ENCODE data around the gene CRB1.
"Not testable (repeated sequence)": the region's sequence is repeated elsewhere in the genome, so short reads cannot be mapped to it uniquely, and the experiment has no call there.

CRB1 gene

DNA sequence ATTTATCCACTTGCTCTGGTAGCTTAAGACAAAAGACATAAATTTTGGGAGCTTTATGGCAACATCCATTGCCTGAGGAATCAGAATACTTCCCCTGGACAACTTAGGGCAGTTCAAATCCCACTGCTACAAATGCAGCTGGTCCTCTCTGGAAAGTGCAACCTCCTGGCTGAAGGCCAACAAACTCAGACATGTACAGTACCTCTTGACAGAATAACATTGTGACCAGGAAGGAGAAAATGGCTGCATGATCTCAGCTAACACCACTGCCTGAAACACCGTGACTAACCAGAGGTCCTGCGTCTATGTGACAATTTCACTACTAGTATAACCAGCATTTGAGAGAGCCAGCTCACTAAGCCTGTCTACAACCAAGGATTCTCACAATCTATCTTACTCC, 218.9 kb downstream of the CRB1 start:
- Histone ChIP-seq H3K9me3 (ENCODE audit: control insufficient read depth, insufficient read depth, low read depth, low read length) (no peaks in the 10 kb centered on the region; the same call in 1 of the 2 replicates), H3K36me3 (ENCODE audit: control insufficient read depth in 2 of 2, insufficient read depth in 1 of 2, low read length in 2 of 2) (no peaks in the 10 kb centered on the region), H3K4me3 (ENCODE audit: low read depth, low read length) (no peak overlapping the region), H3K27ac (ENCODE audit: extremely low read depth, low read depth, low read length) (no peak overlapping the region), H3K4me1 (ENCODE audit: control insufficient read depth, insufficient read depth, low read length) (no peaks in the 10 kb centered on the region)
- POLR2A ChIA-PET, result no interaction called here
- TF ChIP-seq, protein P1, sequence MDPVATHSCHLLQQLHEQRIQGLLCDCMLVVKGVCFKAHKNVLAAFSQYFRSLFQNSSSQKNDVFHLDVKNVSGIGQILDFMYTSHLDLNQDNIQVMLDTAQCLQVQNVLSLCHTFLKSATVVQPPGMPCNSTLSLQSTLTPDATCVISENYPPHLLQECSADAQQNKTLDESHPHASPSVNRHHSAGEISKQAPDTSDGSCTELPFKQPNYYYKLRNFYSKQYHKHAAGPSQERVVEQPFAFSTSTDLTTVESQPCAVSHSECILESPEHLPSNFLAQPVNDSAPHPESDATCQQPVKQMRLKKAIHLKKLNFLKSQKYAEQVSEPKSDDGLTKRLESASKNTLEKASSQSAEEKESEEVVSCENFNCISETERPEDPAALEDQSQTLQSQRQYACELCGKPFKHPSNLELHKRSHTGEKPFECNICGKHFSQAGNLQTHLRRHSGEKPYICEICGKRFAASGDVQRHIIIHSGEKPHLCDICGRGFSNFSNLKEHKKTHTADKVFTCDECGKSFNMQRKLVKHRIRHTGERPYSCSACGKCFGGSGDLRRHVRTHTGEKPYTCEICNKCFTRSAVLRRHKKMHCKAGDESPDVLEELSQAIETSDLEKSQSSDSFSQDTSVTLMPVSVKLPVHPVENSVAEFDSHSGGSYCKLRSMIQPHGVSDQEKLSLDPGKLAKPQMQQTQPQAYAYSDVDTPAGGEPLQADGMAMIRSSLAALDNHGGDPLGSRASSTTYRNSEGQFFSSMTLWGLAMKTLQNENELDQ (tag by site-specific recombination; IDR thresholded peaks at IDR 0.05; ENCODE audit: low read depth), result peak; percentile 97
- TF ChIP-seq, protein P2, sequence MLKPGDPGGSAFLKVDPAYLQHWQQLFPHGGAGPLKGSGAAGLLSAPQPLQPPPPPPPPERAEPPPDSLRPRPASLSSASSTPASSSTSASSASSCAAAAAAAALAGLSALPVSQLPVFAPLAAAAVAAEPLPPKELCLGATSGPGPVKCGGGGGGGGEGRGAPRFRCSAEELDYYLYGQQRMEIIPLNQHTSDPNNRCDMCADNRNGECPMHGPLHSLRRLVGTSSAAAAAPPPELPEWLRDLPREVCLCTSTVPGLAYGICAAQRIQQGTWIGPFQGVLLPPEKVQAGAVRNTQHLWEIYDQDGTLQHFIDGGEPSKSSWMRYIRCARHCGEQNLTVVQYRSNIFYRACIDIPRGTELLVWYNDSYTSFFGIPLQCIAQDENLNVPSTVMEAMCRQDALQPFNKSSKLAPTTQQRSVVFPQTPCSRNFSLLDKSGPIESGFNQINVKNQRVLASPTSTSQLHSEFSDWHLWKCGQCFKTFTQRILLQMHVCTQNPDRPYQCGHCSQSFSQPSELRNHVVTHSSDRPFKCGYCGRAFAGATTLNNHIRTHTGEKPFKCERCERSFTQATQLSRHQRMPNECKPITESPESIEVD (tag by site-specific recombination; IDR thresholded peaks at IDR 0.05), result no peak
- CTCF ChIA-PET, result interaction anchor here (0.6 kb wide), 1 partner anchor 213 kb away, joined by 3 read pairs; no protein-coding TSS in a partner anchor

DNA sequence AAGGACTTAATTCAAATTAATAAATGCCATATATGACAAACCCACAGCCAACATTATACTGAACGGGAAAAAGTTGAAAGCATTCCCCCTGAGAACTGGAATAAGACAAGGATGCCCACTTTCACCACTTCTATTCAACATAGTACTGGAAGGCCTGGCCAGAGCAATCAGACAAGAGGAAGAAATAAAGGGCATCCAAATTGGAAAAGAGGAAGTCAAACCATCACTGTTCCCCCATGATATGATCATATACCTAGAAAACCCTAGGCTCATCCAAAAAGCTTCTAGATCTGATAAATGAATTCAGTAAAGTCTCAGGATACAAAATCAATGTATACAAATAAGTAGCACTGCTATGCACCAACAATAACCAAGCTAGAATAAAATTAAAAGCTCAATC, 223.5 kb downstream of the CRB1 start:
- POLR2A ChIA-PET; H3K9me3 ChIP-seq (ENCODE audit: control insufficient read depth, insufficient read depth, low read depth, low read length); CTCF ChIA-PET; H3K36me3 ChIP-seq (ENCODE audit: control insufficient read depth in 2 of 2, insufficient read depth in 1 of 2, low read length in 2 of 2); H3K4me1 ChIP-seq (ENCODE audit: control insufficient read depth, insufficient read depth, low read length); H3K27ac ChIP-seq (ENCODE audit: extremely low read depth, low read depth, low read length); H3K4me3 ChIP-seq (ENCODE audit: low read depth, low read length): not testable (repeated sequence)

DNA sequence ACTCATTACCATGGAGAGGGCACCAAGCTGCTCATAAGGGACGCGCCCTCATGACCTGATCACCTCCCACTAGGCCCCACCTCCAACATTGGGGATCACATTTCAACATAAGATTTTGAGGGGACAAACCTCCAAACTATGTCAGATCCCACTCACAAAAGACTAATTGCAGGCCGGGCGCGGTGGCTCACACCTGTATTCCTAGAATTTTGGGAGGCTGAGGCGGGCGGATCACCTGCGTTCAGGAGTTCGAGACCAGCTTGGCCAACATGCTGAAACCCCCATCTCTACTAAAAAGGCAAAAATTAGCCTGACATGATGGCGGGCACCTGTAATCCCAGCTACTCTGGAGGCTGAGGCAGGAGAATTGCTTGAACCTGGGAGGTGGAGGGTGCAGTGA, 228.7 kb downstream of the CRB1 start:
- TF ChIP-seq, protein P3, sequence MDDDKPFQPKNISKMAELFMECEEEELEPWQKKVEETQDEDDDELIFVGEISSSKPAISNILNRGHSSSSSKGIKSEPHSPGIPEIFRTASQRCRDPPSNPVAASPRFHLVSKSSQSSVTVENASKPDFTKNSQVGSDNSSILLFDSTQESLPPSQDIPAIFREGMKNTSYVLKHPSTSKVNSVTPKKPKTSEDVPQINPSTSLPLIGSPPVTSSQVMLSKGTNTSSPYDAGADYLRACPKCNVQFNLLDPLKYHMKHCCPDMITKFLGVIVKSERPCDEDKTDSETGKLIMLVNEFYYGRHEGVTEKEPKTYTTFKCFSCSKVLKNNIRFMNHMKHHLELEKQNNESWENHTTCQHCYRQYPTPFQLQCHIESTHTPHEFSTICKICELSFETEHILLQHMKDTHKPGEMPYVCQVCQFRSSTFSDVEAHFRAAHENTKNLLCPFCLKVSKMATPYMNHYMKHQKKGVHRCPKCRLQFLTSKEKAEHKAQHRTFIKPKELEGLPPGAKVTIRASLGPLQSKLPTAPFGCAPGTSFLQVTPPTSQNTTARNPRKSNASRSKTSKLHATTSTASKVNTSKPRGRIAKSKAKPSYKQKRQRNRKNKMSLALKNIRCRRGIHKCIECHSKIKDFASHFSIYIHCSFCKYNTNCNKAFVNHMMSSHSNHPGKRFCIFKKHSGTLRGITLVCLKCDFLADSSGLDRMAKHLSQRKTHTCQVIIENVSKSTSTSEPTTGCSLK (tag by site-specific recombination; IDR thresholded peaks at IDR 0.05), result no peak
- CTCF ChIA-PET, result no interaction called here
- POLR2A ChIA-PET, result no interaction called here
- H3K27ac ChIP-seq (ENCODE audit: extremely low read depth, low read depth, low read length), result no peak overlapping the region
- no peaks in the 10 kb centered on the region for H3K9me3 ChIP-seq (ENCODE audit: control insufficient read depth, insufficient read depth, low read depth, low read length)
- no peak overlapping the region for H3K4me3 ChIP-seq (ENCODE audit: low read depth, low read length)
- no peaks in the 10 kb centered on the region for H3K36me3 ChIP-seq (ENCODE audit: control insufficient read depth in 2 of 2, insufficient read depth in 1 of 2, low read length in 2 of 2)
- H3K4me1 ChIP-seq (ENCODE audit: control insufficient read depth, insufficient read depth, low read length), result no peaks in the 10 kb centered on the region

DNA sequence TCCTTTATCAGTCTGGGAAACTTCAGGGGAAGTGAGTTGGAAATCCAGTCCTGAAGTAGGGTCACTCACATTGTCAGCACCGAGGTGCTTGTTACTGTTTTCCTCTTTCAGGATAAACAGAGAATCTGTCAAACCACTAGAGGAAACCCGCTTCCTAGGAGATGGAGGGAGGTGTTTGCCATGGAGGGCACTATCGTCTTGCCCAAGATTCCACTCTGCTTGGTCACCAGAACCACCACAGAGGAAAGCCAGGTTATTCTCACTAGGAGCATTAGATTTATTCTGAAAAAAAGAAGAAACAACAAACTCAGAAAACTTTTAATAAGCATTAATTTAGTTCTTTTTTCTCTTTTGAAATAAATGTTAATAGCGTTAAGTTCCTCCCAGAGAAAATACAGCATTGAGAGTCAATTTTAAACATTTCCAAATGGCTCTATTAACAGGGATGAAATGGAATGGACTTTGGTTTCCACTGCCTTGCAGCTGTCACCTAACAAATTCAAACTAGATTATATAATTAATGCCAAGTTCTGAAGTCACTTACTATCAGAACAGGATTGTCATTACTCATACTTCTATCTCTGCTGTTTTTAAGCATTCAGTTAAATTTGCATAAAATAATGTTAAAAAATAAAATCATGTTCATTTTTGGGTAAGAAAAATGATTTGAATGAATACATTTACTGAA, 242.8 kb downstream of the CRB1 start:
- ChIA-PET POLR2A (no interaction called here), CTCF (interaction anchor here (1.1 kb wide), 1 partner anchor 9 kb away, joined by 4 read pairs; no protein-coding TSS in a partner anchor)
- Histone ChIP-seq H3K4me1 (ENCODE audit: control insufficient read depth, insufficient read depth, low read length) (no peaks in the 10 kb centered on the region), H3K27ac (ENCODE audit: extremely low read depth, low read depth, low read length) (no peak overlapping the region), H3K36me3 (ENCODE audit: control insufficient read depth in 2 of 2, insufficient read depth in 1 of 2, low read length in 2 of 2) (peaks cover 0 to 6% of the 10 kb centered on the region in 2 experiments; a peak in 1 of 3 replicates), H3K9me3 (ENCODE audit: control insufficient read depth, insufficient read depth, low read depth, low read length) (no peaks in the 10 kb centered on the region), H3K4me3 (ENCODE audit: low read depth, low read length) (no peak overlapping the region)
- TF ChIP-seq ZNF600 (tag by site-specific recombination; IDR thresholded peaks at IDR 0.05) (no peak), ZNF19 (tag by site-specific recombination; IDR thresholded peaks at IDR 0.05; ENCODE audit: low read depth) (no peak), ZNF473 (tag by site-specific recombination; IDR thresholded peaks at IDR 0.05) (no peak), ZNF521 (tag by site-specific recombination; IDR thresholded peaks at IDR 0.05) (no peak), ZFP41 (tag by site-specific recombination; IDR thresholded peaks at IDR 0.05; ENCODE audit: borderline replicate concordance) (no peak)
- TF ChIP-seq, protein P4, sequence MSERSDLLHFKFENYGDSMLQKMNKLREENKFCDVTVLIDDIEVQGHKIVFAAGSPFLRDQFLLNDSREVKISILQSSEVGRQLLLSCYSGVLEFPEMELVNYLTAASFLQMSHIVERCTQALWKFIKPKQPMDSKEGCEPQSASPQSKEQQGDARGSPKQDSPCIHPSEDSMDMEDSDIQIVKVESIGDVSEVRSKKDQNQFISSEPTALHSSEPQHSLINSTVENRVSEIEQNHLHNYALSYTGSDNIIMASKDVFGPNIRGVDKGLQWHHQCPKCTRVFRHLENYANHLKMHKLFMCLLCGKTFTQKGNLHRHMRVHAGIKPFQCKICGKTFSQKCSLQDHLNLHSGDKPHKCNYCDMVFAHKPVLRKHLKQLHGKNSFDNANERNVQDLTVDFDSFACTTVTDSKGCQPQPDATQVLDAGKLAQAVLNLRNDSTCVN (tag by site-specific recombination; optimal IDR thresholded peaks at IDR 0.05), result no peak
- TF ChIP-seq, protein P5, sequence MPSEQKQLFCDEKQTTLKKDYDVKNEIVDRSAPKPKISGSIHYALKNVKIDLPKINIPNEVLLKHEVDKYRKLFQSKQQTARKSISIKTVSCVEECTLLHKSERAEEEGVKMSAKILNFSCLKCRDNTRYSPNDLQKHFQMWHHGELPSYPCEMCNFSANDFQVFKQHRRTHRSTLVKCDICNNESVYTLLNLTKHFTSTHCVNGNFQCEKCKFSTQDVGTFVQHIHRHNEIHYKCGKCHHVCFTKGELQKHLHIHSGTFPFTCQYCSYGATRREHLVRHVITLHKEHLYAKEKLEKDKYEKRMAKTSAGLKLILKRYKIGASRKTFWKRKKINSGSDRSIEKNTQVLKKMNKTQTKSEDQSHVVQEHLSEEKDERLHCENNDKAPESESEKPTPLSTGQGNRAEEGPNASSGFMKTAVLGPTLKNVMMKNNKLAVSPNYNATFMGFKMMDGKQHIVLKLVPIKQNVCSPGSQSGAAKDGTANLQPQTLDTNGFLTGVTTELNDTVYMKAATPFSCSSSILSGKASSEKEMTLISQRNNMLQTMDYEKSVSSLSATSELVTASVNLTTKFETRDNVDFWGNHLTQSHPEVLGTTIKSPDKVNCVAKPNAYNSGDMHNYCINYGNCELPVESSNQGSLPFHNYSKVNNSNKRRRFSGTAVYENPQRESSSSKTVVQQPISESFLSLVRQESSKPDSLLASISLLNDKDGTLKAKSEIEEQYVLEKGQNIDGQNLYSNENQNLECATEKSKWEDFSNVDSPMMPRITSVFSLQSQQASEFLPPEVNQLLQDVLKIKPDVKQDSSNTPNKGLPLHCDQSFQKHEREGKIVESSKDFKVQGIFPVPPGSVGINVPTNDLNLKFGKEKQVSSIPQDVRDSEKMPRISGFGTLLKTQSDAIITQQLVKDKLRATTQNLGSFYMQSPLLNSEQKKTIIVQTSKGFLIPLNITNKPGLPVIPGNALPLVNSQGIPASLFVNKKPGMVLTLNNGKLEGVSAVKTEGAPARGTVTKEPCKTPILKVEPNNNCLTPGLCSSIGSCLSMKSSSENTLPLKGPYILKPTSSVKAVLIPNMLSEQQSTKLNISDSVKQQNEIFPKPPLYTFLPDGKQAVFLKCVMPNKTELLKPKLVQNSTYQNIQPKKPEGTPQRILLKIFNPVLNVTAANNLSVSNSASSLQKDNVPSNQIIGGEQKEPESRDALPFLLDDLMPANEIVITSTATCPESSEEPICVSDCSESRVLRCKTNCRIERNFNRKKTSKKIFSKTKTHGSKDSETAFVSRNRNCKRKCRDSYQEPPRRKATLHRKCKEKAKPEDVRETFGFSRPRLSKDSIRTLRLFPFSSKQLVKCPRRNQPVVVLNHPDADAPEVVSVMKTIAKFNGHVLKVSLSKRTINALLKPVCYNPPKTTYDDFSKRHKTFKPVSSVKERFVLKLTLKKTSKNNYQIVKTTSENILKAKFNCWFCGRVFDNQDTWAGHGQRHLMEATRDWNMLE (tag by site-specific recombination; conservative IDR thresholded peaks at IDR 0.05; ENCODE audit: low read depth), result no peak
- TF ChIP-seq, protein P6, sequence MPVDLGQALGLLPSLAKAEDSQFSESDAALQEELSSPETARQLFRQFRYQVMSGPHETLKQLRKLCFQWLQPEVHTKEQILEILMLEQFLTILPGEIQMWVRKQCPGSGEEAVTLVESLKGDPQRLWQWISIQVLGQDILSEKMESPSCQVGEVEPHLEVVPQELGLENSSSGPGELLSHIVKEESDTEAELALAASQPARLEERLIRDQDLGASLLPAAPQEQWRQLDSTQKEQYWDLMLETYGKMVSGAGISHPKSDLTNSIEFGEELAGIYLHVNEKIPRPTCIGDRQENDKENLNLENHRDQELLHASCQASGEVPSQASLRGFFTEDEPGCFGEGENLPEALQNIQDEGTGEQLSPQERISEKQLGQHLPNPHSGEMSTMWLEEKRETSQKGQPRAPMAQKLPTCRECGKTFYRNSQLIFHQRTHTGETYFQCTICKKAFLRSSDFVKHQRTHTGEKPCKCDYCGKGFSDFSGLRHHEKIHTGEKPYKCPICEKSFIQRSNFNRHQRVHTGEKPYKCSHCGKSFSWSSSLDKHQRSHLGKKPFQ (tag by site-specific recombination; IDR thresholded peaks at IDR 0.05), result no peak
